NCI-H2107 (cell line): Measurements from ENCODE around the gene SIK1.
"Not testable (repeated sequence)": the region's sequence is repeated elsewhere in the genome, so short reads cannot be mapped to it uniquely, and the experiment has no call there.

Experiments
- DNase-seq: peaks from one replicate; lab custom pipeline; 2025; lab: John Stamatoyannopoulos, UW

Gene SIK1

GRCh38 chr21:43396788-43397438 lies 30.0 kb downstream of the SIK1 start:
- DNase-seq = not testable (repeated sequence)

DNA sequence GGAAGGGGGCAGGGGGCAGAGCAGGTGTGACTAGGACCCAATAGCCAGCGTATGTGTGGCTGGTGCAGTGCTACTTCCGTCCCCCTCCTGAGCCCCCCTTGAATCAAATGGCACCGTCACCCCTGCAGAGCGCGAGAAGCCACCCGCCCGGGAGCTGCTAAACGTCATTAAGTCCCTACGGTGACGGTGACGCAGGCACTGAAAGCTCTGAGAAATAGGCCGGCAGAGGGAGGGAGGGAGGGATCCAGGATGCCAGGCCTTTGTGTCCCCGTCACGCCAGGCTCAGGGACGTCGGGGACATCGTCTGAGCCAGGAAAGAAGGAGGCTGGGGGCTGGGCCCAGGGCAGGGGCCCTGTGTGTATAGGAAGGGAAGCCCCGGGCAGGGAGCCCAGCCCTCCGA lies 43.6 kb downstream of the SIK1 start:
- not testable (repeated sequence) for DNase-seq

DNA sequence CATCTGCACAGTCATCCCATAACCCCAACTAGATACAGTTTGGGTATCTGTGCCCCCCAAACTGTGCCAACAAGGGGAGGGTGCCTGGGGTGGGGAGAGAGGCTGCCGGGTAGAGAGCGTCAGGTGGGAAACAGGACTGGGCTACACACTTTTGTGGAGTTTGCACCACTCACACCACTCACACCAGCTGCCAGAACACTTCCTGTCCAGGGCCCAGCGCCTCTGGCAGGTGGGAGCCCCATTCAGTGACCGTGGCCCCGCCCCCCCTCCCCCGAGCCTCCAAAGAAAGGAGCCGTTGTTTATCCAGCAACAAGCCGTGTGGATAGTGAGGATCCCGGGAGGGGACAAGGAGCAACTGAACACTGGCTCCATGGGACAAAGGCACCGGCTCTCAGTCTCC lies 44.0 kb downstream of the SIK1 start:
- DNase-seq = not testable (repeated sequence)

GRCh38 chr21:43380852-43381533 lies 45.9 kb downstream of the SIK1 start:
- DNase-seq = not testable (repeated sequence)

- DNase-seq = not testable (repeated sequence)
These were observed 46.6 kb downstream of the SIK1 start for GRCh38 chr21:43380337-43380736.

DNA sequence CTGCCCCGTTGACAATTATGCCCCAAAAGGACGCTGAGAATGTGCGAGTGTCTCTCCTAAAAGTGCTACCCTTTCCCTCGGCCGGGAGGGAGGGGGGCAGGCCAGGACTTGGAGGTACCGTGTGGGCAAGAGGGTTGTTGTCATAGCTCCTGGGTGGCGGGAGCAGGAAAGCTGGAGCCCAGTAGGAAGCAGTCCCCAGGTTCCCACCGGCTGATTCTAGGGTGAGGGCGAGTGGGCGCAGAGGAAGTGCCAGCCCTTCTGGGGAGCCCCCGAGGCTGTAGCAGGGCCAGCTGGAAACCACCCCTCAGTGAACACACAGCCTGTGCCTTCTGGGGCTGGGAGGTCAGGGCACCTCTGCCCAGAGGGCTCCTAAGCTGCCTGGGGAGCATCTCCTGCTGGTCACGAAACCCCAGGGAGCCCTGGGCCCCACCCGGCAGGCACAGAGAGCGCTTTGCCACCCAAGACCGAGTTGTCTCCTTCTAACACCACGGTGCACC lies 47.3 kb downstream of the SIK1 start:
- not testable (repeated sequence) for DNase-seq

DNA sequence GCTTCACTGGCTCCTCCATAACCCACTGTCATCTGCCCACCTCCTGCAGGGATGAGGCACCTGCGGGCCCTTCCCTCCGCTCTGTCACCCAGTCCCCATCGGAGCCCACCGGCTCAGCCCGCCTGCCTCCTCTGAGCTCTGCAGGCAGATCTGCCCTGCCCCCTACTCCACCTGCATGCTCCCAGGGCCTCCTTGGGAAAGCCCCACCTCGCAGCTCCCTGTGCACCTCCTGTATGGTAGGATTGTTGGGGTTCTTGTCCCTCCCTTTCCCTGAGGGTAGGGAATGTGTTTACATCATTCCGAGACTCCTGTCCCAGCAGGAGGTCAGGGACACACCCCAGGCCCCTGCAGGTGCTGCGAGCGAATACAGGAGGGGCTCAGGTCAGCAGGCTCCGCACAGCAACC lies 50.5 kb downstream of the SIK1 start:
- no peak for DNase-seq

GRCh38 chr21:43375837-43376477 lies 51.0 kb downstream of the SIK1 start:
- DNase-seq = no peak

GRCh38 chr21:43375006-43375836 lies 51.7 kb downstream of the SIK1 start:
- no peak for DNase-seq

GRCh38 chr21:43374228-43374885 lies 52.6 kb downstream of the SIK1 start:
- DNase-seq = no peak

DNA sequence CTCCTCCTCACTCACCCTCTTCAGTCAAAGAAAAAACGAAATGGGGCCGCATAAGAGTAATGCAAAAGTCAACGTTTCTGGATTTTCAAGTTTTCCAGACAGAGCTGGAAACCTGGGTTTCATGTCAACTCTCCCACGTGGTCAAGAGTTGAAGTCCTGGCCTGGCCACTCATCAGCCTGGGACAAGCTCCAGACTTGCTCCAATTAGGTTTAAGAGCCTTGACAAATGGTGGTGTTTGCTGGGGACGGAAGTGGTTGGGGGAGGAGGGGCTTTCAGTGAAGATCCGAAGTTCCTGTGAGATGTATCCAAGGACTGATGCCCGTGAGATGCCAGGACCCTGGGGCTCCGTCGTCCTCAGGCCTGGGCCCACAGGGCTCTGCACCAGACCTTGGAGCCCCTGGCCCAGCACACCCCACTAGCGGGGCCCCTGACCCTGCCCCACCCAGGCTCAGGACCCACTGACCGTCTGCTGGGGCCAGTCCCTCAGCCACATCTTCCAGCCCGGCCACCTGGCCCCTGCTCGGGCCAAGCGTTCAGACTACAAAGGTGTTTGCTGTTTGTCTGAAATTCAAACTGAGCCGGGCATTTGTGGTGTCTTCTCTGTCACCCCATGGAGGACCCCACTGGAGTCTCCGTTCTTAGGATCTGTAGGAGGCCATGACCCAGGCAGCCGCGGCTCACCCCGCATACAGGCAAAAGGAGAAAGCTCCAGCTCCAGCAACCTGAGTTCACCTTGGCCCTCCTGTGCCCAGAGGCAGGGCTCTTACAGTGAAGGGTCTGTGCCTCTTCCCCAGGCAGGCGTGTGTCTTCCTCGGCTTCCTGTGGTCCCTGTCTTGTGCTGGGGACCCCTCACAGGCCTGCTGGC lies 53.3 kb downstream of the SIK1 start:
- DNase-seq = no peak

DNA sequence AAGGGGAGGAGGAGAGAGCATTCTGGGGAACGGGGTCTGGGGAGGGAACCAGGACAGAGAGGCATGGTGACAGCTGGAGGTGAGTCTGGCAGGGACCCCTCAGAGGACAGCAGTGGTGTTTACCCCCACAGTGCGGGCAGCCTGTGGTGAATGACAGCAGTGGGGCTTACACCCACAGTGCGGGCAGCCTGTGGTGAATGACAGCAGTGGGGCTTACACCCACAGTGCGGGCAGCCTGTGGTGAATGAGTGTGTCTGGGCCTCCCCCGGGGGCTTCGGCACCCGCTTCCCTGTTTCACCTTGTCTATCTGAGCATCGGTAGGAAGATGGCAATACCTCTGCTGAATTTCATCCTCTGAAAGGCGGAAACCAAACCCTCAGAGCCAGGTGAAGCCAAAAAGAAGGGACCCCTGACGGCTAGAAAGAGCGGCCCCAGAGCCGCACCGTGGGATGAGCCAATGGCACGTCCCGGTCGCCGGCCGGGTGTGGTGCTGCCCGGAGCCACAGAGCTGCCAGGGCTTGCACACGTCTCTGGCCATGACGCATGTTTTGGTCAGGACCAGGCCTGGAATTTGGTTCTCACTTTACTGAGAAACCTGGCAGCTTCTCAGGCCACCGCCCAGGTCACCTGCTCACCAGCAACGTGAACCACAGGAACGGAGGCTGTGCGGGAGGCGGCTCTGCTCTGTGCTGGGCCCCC lies 54.1 kb downstream of the SIK1 start:
- no peak for DNase-seq

DNA sequence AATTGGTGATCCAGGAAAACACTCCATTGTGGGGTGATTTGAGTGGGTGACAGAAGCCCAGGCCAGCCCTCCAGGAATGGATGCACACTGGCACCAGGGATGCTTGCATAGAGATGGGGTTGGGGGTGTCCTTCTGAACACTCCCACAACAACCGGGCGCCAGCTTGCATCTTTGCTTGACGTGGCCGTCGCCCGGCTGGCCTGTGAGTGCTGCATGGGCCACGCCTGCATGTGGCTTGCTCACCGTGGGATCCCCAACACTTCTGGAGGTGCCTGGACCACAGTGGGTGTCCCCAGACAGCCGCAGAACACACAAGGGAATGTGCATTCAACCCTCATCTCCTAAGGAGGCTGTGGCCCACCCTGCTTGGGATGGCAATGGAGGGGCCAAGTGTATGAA lies 55.1 kb downstream of the SIK1 start:
- no peak for DNase-seq

DNA sequence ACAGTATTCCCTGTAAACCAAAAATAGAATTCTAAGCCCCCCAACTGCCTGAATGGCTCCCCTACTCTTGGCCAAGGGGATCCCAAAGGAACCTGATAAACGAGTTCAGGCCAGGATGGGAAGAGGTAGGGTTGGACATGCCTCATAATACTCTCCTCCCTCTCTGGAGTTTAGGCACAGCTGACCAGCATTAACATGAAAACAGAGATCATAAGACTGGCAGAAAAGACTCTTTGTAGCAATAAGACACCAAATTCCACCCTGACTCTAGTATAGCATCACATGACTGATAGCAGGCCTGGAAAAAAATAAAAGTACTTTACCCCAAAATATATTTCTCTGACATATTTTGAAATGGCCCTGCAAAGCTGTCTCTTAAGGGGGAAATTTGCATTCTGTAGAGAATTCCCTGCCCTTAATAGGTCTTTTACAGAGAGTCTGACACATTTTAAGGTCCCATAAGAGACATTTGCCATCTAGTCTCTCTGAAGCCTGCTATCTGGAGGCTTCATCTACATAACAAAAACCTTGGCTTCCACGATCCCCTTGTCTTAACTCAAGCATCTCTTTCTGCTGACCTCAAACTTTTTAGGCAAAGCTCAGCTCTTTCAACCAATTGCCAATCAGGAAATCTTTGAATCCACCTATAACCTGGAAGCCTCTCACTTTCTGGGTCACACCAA lies 55.9 kb downstream of the SIK1 start:
- DNase-seq = no peak

GRCh38 chr21:43370091-43370658 lies 56.8 kb downstream of the SIK1 start:
- DNase-seq = no peak

DNA sequence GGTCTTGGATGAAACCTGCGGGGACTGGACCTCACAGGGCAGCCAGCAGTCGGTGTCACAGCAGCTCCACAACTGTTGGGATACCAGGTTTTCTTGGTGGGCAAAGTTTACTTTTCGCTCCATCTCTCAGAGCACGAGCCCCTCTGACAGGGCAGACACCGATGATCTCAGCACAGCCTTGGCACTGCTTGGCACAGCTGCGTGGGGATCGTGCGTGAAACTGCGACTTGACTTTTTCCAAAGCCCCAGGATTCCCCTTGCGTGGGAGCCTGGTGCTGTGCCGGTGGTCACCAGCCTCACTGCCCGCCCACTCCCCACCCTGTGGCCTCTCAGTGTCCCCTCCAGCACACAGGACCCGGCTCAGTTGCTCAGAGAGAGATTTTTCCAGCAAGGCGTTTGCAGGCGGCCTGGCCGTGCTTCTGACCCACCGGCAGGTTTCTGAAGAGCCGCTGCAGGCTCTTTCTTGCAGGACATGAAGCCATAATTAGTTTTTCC lies 57.3 kb downstream of the SIK1 start:
- DNase-seq = no peak

- no peak for DNase-seq
These were observed 57.8 kb downstream of the SIK1 start for GRCh38 chr21:43369124-43369523.

DNA sequence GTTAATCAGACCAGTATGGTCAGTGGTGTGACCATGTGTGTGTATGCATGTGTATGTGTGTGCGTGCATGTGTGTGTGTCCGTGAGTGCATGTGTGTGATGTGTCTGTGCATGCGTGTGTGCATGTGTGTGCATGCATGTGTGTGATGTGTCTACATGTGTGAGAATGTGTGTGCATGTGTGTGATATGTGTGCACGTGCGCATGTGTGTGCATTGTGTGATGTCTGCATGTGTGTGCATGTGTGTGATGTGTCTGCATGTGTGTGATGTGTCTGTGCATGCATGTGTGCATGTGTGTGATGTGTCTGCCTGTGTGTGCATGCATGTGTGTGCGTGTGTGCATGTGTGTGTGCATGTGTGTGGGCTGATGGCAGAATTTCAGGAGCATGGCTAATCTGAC lies 58.2 kb downstream of the SIK1 start:
- no peak for DNase-seq

- no peak for DNase-seq
These were observed 59.1 kb downstream of the SIK1 start for GRCh38 chr21:43367859-43368258.
